BE2C (cell line): ENCODE results near the gene PTPRM.

Experiments used
- DNase-seq: peaks from one replicate; pipeline ENCODE4 v3.0.0-alpha.2; 2020
- H3K27me3 ChIP-seq: fragments of 250-450 bp; sonication (Bioruptor Pico); 2 replicates; pipeline ENCODE4 v1.5.1; 2020; ENCODE audit warnings: mild to moderate bottlenecking
- H3K36me3 ChIP-seq: fragments of 250-450 bp; sonication (Bioruptor Pico); 2 replicates; pipeline ENCODE4 v1.5.1; 2020; ENCODE audit warnings: mild to moderate bottlenecking
- H3K4me1 ChIP-seq: fragments of 250-450 bp; sonication (Bioruptor Pico); 2 replicates; pipeline ENCODE4 v1.5.1; 2020
- H3K4me3 ChIP-seq: 2 replicates; pipeline ENCODE4 v1.5.1; 2011; ENCODE audit warnings: low read depth, low read length
- H3K9me3 ChIP-seq: fragments of 250-450 bp; sonication (Bioruptor Pico); 2 replicates; pipeline ENCODE4 v1.5.1; 2020
- TF ChIP-seq, protein P1 (sequence below): IDR thresholded peaks from 2 replicates; pipeline ENCODE4 v1.5.1; 2012; ENCODE audit warnings: mild to moderate bottlenecking, low read depth, low read length

The PTPRM gene

DNA sequence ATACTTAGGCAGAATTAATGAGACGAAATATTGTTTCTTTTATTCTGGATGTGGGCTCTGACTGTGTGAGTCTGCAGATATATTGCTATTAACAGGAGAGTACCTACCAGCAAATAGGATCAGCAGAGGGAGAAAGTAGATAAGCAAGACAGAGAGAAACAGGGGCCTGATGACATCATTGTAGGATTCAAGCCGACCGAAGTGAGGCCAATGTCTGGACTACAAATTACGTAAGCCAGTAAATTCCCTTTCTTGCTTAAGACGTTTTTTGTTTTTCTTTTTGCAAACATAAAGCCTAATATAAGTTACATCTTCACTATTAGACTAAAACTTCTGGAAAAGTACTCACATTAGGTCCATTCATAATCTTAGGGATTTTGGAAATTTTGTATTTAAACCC lies 21.4 kb upstream of the PTPRM start:
- Histone ChIP-seq H3K4me1 (no peaks in the 10 kb centered on the region), H3K4me3 (no peak overlapping the region), H3K27me3 (no peaks in the 10 kb centered on the region), H3K36me3 (no peaks in the 10 kb centered on the region), H3K9me3 (no peaks in the 10 kb centered on the region)
- DNase-seq = no peak
- TF ChIP-seq, protein P1, sequence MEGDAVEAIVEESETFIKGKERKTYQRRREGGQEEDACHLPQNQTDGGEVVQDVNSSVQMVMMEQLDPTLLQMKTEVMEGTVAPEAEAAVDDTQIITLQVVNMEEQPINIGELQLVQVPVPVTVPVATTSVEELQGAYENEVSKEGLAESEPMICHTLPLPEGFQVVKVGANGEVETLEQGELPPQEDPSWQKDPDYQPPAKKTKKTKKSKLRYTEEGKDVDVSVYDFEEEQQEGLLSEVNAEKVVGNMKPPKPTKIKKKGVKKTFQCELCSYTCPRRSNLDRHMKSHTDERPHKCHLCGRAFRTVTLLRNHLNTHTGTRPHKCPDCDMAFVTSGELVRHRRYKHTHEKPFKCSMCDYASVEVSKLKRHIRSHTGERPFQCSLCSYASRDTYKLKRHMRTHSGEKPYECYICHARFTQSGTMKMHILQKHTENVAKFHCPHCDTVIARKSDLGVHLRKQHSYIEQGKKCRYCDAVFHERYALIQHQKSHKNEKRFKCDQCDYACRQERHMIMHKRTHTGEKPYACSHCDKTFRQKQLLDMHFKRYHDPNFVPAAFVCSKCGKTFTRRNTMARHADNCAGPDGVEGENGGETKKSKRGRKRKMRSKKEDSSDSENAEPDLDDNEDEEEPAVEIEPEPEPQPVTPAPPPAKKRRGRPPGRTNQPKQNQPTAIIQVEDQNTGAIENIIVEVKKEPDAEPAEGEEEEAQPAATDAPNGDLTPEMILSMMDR = no peak

DNA sequence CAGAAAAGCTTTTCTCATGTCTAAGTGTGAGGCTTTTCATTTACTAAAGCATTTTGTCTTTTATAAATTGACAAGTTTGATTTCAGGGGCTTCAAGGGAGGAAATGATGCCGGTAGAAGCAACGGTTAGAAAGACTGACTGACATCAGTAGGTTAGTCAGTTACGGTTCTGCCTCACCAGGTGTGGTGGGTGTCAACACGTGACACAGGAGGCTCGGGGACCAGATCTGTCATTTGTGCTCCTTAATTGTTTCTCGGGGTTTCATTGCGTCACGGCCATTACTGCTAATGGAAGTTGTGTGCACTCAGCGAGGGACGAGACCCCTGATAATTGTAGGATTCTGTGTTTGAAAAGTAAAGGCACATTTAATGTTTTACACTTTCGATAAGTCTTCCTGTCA lies 18.9 kb upstream of the PTPRM start:
- Histone ChIP-seq H3K9me3 (no peaks in the 10 kb centered on the region), H3K4me1 (no peaks in the 10 kb centered on the region), H3K27me3 (no peaks in the 10 kb centered on the region), H3K4me3 (no peak overlapping the region), H3K36me3 (no peaks in the 10 kb centered on the region)
- DNase-seq = no peak
- TF ChIP-seq, protein P1 = no peak

DNA sequence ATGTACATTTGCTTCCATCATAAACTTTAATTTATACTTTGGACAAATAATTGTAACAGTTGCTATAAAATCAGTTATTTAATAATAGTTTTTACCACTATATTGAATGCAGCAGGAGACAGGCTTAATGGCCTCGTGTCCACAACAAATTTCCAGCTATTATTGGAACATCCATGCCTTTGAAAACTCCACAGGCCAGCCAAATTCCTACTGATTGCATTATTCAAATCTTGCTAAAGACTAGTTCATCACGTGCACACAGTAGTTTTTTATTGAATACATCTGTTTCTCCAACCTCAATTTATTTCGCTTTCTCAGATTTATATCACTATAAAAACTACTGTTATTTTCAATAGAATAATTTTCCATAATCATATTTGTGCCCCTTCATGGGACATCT lies 18.4 kb upstream of the PTPRM start:
- no peaks in the 10 kb centered on the region for H3K4me1 ChIP-seq
- DNase-seq = no peak
- H3K36me3 ChIP-seq = no peaks in the 10 kb centered on the region
- no peaks in the 10 kb centered on the region for H3K9me3 ChIP-seq
- no peaks in the 10 kb centered on the region for H3K27me3 ChIP-seq
- H3K4me3 ChIP-seq = no peak overlapping the region
- TF ChIP-seq, protein P1 = no peak

DNA sequence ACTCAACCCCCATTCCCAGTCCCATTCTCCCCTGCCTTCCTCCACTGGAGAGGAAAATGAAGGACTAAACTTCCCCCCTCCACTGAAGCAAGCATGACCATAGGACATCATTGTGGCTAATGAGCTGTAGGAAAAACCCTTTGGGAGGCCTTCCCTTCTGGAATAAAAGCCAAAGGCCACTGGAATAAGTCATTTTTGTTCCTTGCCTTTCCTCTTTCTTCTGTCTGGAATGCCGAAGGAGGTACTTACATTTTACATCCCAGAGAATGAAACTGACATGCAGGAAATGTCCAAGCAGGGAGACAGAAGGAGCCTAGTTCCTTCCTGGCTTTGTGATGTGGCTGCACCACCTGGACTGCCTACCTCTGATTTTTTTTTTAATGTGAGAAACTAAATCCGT lies 9.1 kb upstream of the PTPRM start:
- DNase-seq = no peak
- H3K4me3 ChIP-seq = no peak overlapping the region
- no peaks in the 10 kb centered on the region for H3K27me3 ChIP-seq
- no peaks in the 10 kb centered on the region for H3K4me1 ChIP-seq
- TF ChIP-seq, protein P1 = no peak
- H3K9me3 ChIP-seq = no peaks in the 10 kb centered on the region
- H3K36me3 ChIP-seq = no peaks in the 10 kb centered on the region

DNA sequence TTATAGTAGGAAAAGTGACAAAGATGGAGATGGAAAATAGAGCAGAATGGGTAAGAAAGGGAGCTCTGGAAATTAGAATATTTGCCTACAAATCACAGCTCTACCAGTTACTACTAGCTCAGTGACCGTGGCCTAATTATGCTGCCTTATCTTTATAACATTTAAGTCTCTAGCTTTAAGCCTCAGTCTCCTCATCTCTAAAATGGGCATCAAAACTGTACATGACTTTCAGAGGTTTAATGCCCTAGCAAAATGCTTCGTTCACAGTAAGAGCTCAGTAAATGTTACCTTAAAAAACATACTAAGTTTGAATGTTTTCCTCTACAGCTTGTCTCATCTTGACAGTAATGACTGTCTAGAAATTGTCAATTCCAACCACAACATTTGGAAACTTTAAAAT lies 8.3 kb upstream of the PTPRM start:
- no peak for DNase-seq
- Histone ChIP-seq H3K4me3 (no peak overlapping the region), H3K27me3 (no peaks in the 10 kb centered on the region), H3K36me3 (no peaks in the 10 kb centered on the region), H3K4me1 (no peaks in the 10 kb centered on the region), H3K9me3 (no peaks in the 10 kb centered on the region)
- TF ChIP-seq, protein P1 = no peak

DNA sequence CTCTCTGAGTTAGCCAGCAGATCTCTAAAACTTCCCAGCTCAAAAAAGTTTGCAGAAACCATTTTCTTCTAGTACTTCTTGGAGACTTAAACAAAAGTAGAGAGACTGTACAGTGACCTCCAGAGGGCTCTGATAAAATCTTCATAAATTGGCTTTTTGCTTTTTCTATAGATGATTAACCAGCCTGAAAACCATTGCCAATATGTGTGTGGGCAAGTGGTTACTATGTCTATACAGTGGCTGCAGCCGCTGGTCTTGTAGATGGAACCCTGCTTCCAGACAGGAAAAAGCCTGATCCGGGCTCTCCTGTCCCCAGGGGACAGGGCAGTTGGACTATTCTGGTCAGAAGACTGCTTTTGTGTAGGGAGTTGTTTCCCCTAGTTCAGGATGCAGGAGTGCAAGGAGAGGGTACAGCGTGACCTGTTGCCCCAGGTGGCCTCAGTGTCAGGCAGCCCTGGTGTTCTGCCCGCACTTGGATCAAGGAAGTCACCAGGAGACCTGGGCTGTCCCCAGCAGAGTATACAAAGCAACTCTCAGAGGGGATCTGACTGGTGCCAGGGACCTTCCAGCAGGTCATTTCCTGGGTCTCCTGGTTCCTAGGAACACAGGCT lies 7.3 kb upstream of the PTPRM start:
- no peak for DNase-seq
- H3K27me3 ChIP-seq = no peaks in the 10 kb centered on the region
- no peaks in the 10 kb centered on the region for H3K9me3 ChIP-seq
- TF ChIP-seq, protein P1 = no peak
- no peaks in the 10 kb centered on the region for H3K4me1 ChIP-seq
- H3K36me3 ChIP-seq = no peaks in the 10 kb centered on the region
- no peak overlapping the region for H3K4me3 ChIP-seq
